Upper lobe of right lung (tissue), 1 donor: Measurements from ENCODE around the gene HSPG2. TPM values are rescaled to one million over a fixed set of nuclear protein-coding genes. Genes with fewer than 3 reads are reported as not detected.

ENCODE experiments used
- ATAC-seq: fragments of 200-7000 bp; cut with Tn5 transposase; one replicate; pipeline ENCODE4 v1.9.1; 2020; ENCODE audit warnings: mild to moderate bottlenecking, moderate library complexity
- DNase-seq: peaks from one replicate; pipeline ENCODE4 v3.0.0-alpha.2; 2020
- H3K27ac ChIP-seq: fragments of 200-600 bp; one replicate; pipeline ENCODE4 v1.8.0; 2022
- H3K27me3 ChIP-seq: fragments of 200-600 bp; one replicate; pipeline ENCODE4 v1.8.0; 2022; ENCODE audit warnings: mild to moderate bottlenecking
- H3K36me3 ChIP-seq: fragments of 200-600 bp; one replicate; pipeline ENCODE4 v1.8.0; 2022
- H3K4me1 ChIP-seq: fragments of 200-600 bp; one replicate; pipeline ENCODE4 v1.8.0; 2022
- H3K4me3 ChIP-seq: fragments of 200-600 bp; one replicate; pipeline ENCODE4 v1.8.0; 2022; ENCODE audit warnings: mild to moderate bottlenecking
- H3K9me3 ChIP-seq: fragments of 200-600 bp; one replicate; pipeline ENCODE4 v1.8.0; 2022
- intact Hi-C: fragments of 100-400 bp; cut with DNase I; formaldehyde crosslinking; loops from one replicate; pipeline ENCODE4 v1.11.0; 2022
- total RNA-seq: library from RNA; stranded (reverse); fragmentation: NEBNext Ultra II Directional; extraction: Animal tissue kit (Norgen Biotek cat#: 25700); gene quantifications from one replicate; pipeline ENCODE4 v1.2.1, GENCODE V29; 2021
- TF ChIP-seq, protein P1 (sequence below): fragments of 200-600 bp; IDR thresholded peaks from one replicate; pipeline ENCODE4 v1.8.0; 2022; ENCODE audit warnings: antibody characterized with exemption
- donor health status: DM: no; HTN: yes; CAD: no; lungs with severe emphysema.

The HSPG2 gene
- total RNA-seq, 1 donor from 2014 or later: 393 TPM

GRCh38 chr1:21854090-21854750 lies 82.9 kb downstream of the HSPG2 start:
- peak; percentile 2 for ATAC-seq
- Histone ChIP-seq H3K4me1 (no peaks in the 10 kb centered on the region), H3K4me3 (no peak overlapping the region), H3K27me3 (no peaks in the 10 kb centered on the region), H3K9me3 (no peaks in the 10 kb centered on the region), H3K36me3 (peaks cover 99% of the 10 kb centered on the region), H3K27ac (no peak overlapping the region)
- no peak for DNase-seq
- TF ChIP-seq, protein P1, sequence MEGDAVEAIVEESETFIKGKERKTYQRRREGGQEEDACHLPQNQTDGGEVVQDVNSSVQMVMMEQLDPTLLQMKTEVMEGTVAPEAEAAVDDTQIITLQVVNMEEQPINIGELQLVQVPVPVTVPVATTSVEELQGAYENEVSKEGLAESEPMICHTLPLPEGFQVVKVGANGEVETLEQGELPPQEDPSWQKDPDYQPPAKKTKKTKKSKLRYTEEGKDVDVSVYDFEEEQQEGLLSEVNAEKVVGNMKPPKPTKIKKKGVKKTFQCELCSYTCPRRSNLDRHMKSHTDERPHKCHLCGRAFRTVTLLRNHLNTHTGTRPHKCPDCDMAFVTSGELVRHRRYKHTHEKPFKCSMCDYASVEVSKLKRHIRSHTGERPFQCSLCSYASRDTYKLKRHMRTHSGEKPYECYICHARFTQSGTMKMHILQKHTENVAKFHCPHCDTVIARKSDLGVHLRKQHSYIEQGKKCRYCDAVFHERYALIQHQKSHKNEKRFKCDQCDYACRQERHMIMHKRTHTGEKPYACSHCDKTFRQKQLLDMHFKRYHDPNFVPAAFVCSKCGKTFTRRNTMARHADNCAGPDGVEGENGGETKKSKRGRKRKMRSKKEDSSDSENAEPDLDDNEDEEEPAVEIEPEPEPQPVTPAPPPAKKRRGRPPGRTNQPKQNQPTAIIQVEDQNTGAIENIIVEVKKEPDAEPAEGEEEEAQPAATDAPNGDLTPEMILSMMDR: no peak
- intact Hi-C loops: no loop called here

GRCh38 chr1:21853131-21853427 lies 84.0 kb downstream of the HSPG2 start:
- H3K27ac ChIP-seq: no peak overlapping the region
- ATAC-seq: no peak
- H3K9me3 ChIP-seq: no peaks in the 10 kb centered on the region
- intact Hi-C loops: no loop called here
- TF ChIP-seq, protein P1: no peak
- no peak for DNase-seq
- no peaks in the 10 kb centered on the region for H3K27me3 ChIP-seq
- H3K36me3 ChIP-seq: peaks cover 99% of the 10 kb centered on the region
- no peaks in the 10 kb centered on the region for H3K4me1 ChIP-seq
- H3K4me3 ChIP-seq: no peak overlapping the region

- intact Hi-C loops: no loop called here
- no peak overlapping the region for H3K27ac ChIP-seq
- H3K4me1 ChIP-seq: no peaks in the 10 kb centered on the region
- H3K4me3 ChIP-seq: no peak overlapping the region
- ATAC-seq: peak; percentile 13
- no peaks in the 10 kb centered on the region for H3K9me3 ChIP-seq
- peaks cover 99% of the 10 kb centered on the region for H3K36me3 ChIP-seq
- H3K27me3 ChIP-seq: no peaks in the 10 kb centered on the region
- TF ChIP-seq, protein P1: no peak
- no peak for DNase-seq
Measured at GRCh38 chr1:21852282-21853130, 84.6 kb downstream of the HSPG2 start.

- intact Hi-C loops: no loop called here
- Histone ChIP-seq H3K27ac (no peak overlapping the region), H3K27me3 (no peaks in the 10 kb centered on the region), H3K4me3 (no peak overlapping the region), H3K4me1 (no peaks in the 10 kb centered on the region), H3K9me3 (no peaks in the 10 kb centered on the region), H3K36me3 (peaks cover 99% of the 10 kb centered on the region)
- TF ChIP-seq, protein P1: no peak
- DNase-seq (no peak), ATAC-seq (no peak)
Measured at GRCh38 chr1:21851430-21852250, 85.5 kb downstream of the HSPG2 start.

DNA sequence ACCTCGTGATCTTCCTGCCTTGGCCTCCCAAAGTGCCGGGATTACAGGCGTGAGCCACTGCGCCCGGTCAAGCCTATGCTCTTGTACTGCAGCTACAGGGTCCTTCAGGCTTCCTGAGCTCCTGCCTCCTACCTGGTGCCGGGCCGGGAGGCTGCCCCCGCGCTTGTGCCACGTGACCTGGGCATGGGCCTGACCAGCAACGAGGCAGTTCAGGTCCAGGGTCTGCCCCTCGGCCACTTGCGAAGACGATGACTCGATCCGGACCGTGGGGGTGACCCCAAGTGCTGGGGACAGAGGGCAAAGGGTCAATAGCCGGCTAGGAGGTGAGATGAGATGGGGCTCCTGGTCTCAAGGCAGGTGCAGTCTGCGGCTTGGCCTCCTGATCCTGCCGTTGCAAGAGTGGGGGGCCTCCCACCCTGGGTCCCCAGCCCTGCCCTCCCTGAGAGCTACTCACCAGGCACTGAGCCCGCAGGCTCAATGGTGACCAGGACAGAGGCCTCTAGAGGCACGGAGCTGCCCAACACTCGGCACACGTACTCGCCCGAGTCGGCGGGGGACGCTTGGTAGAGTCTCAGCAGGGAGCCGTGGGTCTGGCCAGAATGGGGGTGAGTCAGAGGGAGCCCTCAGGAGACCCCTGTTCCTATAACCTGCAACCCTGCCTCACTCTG lies 87.1 kb downstream of the HSPG2 start:
- Histone ChIP-seq H3K4me1 (no peaks in the 10 kb centered on the region), H3K4me3 (no peak overlapping the region), H3K36me3 (peaks cover 99% of the 10 kb centered on the region), H3K9me3 (no peaks in the 10 kb centered on the region), H3K27ac (no peak overlapping the region), H3K27me3 (no peaks in the 10 kb centered on the region)
- TF ChIP-seq, protein P1: no peak
- no peak for DNase-seq
- ATAC-seq: no peak
- intact Hi-C loops: no loop called here
